Gastrocnemius medialis (tissue), 4 donors: ENCODE results near the gene FCER2.

Experiments
- CTCF ChIP-seq, 5 experiments: fragments of 450-650 bp in 3 of 5; fragments of 200-600 bp in 2 of 5; sonication (generic) in 2 of 5; IDR thresholded peaks in 4 of 5; conservative IDR thresholded peaks in 1 of 5; 1 replicate in 4 of 5; 2 replicates in 1 of 5; pipeline ENCODE4 v1.5.1; 2016 to 2019; ENCODE audit warnings: antibody characterized with exemption in 5 of 5, mild to moderate bottlenecking in 3 of 5, moderate library complexity in 3 of 5
- POLR2A ChIP-seq, 2 donors: fragments of 450-650 bp; IDR thresholded peaks; one replicate each; pipeline ENCODE4 v1.6.1; 2017; ENCODE audit warnings: antibody characterized with exemption in 2 of 2, mild to moderate bottlenecking in 2 of 2, moderate library complexity in 2 of 2

GRCh38 chr19:7679771-7680605 is 21.9 kb downstream of the FCER2 start:
- TF ChIP-seq CTCF (IDR thresholded peaks at IDR 0.05 in 4 of 5, conservative IDR thresholded peaks at IDR 0.05 in 1 of 5): no peak
- no peak for TF ChIP-seq POLR2A (IDR thresholded peaks at IDR 0.05)
